T-helper 2 cell treated with Interferon-gamma antibody and Interleukin-4, amounts not matched to agents 5 μg/mL and 100 μg/mL, for 36 hours (primary cell): ENCODE measurements around the gene LOXL4.
A peak's percentile ranks its signal among the peaks of the same experiment; 100 is the strongest.

Experiments
- DNase-seq: peaks from one replicate; pipeline ENCODE4 v3.0.0; 2021; ENCODE audit warnings: low spot score
- H3K27ac Mint-ChIP-seq: one replicate; pipeline ENCODE4 v1.8.0; 2021; ENCODE audit warnings: mild to moderate bottlenecking, mixed read lengths
- H3K27me3 Mint-ChIP-seq: one replicate; pipeline ENCODE4 v1.8.0; 2021; ENCODE audit warnings: low read depth, mixed read lengths
- H3K36me3 Mint-ChIP-seq: one replicate; pipeline ENCODE4 v1.8.0; 2021; ENCODE audit warnings: low read depth, mixed read lengths
- H3K4me1 Mint-ChIP-seq: one replicate; pipeline ENCODE4 v1.8.0; 2021; ENCODE audit warnings: low read depth, mixed read lengths
- H3K4me3 Mint-ChIP-seq: one replicate; pipeline ENCODE4 v1.8.0; 2022; ENCODE audit warnings: mild to moderate bottlenecking, moderate library complexity, mixed read lengths
- H3K9me3 Mint-ChIP-seq: one replicate; pipeline ENCODE4 v1.8.0; 2021; ENCODE audit warnings: mixed read lengths

The LOXL4 gene

DNA sequence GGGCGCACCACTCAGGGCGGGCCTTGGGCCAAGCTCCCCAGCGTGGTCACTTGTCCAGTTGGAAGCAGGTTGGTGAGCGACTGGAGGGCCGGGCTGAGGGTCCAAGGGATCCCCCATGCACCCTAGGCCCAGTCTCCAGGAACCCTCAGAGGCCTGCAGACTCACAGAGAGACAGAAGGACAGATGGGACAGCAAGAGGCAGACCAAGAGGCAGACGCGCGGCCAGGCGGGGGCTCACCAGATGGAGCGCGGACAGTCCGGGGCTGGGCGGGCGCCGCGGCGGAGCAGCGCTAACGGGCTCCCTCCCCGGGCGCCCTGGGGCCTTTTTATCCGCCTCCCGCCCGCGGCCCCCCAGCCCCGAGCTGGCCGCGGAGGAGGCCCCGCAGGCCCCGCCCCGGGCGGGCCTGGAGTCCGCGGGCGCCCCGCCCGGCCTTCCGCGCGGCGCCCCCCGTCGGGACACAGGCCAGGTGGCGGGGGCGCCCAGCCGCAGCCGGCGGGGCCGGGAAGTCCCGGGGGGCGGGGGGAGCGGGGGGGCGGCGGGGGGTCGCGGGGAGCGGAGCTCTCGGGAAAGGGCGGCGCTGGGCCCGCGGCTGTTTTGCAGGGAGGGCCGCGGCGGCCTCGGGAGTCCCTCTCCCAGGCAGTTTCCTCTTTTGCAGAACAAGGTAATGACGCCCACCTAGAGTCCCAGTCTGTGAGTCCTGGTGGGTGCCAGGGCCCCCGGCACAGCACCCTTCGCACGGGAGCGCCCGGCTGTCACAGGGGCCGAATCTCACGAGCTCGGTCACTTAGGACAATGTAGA, at the start of gene LOXL4:
TSS of gene LOXL4 (minus strand) at position 301 of the 800 bp plus-strand sequence. CDS start 5,175 bp downstream, outside the sequence.
- H3K4me3 Mint-ChIP-seq, result peak within 1 kb of the TSS; percentile 72
- H3K4me1 Mint-ChIP-seq, result peaks cover 3% of the 10 kb centered on the region
- no peak for DNase-seq
- peaks cover 52% of the 10 kb centered on the region for H3K27me3 Mint-ChIP-seq
- no peaks in the 10 kb centered on the region for H3K36me3 Mint-ChIP-seq
- H3K9me3 Mint-ChIP-seq, result no peaks in the 10 kb centered on the region
- H3K27ac Mint-ChIP-seq, result no peak within 1 kb of the TSS

DNA sequence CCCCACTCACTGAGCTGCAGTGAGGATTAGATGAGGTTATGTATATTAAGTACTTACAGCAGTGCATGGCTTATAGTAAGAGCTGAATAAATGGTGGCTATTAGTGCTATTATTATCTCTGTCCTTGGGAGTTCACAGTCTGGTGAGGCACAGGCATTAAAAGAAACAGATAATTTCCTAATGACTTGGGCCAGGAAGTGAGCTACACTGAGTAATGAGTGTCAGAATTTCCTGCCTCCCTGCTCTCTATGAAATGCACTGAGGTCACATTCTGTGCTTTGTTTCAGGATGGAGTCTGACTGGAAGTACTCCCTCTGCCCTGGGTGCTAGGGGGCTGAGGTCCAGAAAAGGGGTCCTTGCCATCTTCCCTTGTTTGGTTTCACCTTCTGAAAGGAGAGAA, 48.7 kb upstream of the LOXL4 start:
- Mint-ChIP-seq H3K4me3 (no peak overlapping the region), H3K4me1 (no peaks in the 10 kb centered on the region), H3K36me3 (no peaks in the 10 kb centered on the region), H3K27me3 (no peaks in the 10 kb centered on the region), H3K9me3 (no peaks in the 10 kb centered on the region), H3K27ac (no peak overlapping the region)
- DNase-seq, result no peak

DNA sequence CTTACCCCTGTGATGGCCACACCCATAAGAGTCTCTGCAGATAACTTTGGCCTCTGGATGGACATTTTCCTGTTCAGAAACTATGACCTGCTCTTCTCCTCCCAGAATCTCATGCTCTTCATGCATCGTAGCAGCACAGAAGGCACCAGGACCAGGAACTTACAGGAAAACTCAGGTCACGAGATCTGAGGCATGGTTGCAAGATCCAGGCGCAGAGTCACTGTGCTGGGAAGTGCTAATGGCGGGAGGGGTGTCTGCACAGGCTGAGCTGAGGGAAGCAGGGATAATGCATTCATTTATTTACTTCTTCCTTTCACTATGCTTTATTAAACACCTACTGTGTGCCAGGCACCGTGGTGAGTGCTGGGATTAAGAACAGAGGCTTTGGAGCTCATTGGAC, 48.2 kb upstream of the LOXL4 start:
- no peaks in the 10 kb centered on the region for H3K36me3 Mint-ChIP-seq
- no peaks in the 10 kb centered on the region for H3K9me3 Mint-ChIP-seq
- no peaks in the 10 kb centered on the region for H3K27me3 Mint-ChIP-seq
- H3K4me3 Mint-ChIP-seq, result no peak overlapping the region
- no peak for DNase-seq
- no peak overlapping the region for H3K27ac Mint-ChIP-seq
- H3K4me1 Mint-ChIP-seq, result no peaks in the 10 kb centered on the region

DNA sequence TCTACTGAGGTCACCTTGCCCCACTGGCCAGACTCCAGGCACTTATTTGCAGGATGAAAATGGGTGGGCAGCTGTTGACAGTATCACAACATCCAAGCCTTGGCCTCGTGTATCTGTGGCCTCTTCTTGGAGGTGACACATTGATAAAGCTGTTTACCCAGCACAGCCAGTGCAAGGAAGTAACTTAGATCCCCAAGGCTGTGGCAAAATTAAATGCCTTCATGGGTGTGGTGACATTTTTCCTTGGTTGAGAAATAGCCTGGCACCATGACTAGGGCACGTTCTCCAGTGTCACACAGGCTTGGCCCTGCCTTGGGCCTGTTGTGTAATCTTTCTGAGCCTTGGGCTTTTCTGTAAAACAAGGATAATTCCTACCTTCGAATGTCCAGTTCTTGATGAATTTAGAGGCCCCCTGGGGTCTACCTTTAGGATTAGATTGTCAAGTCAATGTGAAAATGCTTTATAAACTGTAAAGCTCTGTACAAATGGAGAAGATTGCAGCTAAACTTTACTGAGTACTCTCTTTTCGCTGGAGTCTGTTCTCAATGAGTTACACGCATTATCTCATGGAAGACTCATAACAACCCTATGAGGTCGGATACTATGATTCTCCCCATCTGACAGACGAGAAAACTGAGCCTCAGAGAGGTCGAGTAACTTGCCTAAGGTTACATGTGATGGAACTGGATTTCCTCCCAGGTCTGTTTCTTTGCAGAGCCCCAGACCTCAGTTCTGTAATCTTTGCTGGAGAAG, 46.7 kb upstream of the LOXL4 start:
- no peak for DNase-seq
- no peaks in the 10 kb centered on the region for H3K4me1 Mint-ChIP-seq
- no peaks in the 10 kb centered on the region for H3K27me3 Mint-ChIP-seq
- no peak overlapping the region for H3K4me3 Mint-ChIP-seq
- no peaks in the 10 kb centered on the region for H3K9me3 Mint-ChIP-seq
- no peak overlapping the region for H3K27ac Mint-ChIP-seq
- H3K36me3 Mint-ChIP-seq, result no peaks in the 10 kb centered on the region

DNA sequence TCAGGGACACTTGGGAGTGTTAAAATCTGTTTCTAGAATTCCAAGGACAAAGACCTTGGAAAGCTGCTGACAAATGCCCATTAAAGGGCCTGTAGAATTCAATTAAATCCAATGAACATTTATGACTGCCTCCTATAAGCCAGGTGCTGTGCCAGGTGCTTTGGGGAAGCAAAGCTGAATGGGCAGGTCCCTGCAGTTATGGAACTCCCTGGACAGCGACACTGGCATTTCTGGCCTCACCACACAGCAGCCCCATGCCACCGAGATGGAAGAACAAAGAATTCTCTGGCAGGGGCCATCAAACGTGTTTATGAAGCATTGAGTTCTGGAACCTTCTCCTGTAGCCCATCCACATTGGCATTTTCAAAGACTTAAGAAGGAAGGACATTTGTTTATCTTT, 45.6 kb upstream of the LOXL4 start:
- Mint-ChIP-seq H3K9me3 (no peaks in the 10 kb centered on the region), H3K4me3 (no peak overlapping the region), H3K27ac (no peak overlapping the region), H3K4me1 (no peaks in the 10 kb centered on the region), H3K36me3 (no peaks in the 10 kb centered on the region), H3K27me3 (peaks cover 10% of the 10 kb centered on the region)
- no peak for DNase-seq

DNA sequence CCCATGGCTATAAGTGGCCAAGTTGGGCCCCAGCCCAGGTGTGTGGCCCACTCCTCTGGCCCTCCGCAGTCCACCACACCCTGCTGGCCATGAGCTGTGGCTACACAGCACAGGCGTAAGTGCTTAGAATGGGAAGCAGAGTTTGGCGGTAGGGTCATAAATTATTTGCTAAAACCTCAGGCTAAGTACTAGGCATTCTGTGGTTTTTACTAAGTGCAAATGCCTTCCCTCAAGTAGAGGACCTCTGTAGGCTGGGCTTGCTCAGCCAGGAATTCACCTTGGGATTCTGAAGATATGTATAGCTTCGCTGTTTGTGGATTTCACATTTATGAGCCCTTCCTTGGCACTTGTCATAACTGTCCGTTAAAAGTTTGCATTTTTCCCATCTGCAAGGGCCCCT, 44.8 kb upstream of the LOXL4 start:
- H3K4me1 Mint-ChIP-seq, result no peaks in the 10 kb centered on the region
- no peak overlapping the region for H3K4me3 Mint-ChIP-seq
- H3K27me3 Mint-ChIP-seq, result peaks cover 13% of the 10 kb centered on the region
- no peaks in the 10 kb centered on the region for H3K36me3 Mint-ChIP-seq
- no peaks in the 10 kb centered on the region for H3K9me3 Mint-ChIP-seq
- DNase-seq, result no peak
- H3K27ac Mint-ChIP-seq, result no peak overlapping the region

DNA sequence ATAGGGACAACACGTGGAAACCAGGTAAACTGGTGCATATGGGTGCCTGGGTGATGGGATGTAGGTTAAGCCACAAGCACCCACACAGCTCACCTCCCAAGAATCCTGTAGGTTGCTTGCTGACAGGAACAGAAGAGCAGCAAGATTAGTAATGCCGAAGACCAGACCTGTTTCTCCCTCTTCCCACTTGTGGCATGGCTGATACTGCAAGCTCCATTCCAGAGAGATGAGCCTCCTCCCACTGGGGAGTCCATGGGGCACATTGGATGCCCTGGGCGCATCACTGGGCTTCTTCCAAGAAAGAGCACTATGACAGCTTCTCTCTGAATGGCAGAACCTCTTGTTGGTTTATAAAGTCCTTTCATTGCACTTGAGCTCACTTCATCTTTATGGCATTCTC, 44.4 kb upstream of the LOXL4 start:
- H3K27me3 Mint-ChIP-seq, result peaks cover 13% of the 10 kb centered on the region
- H3K27ac Mint-ChIP-seq, result no peak overlapping the region
- no peak for DNase-seq
- no peaks in the 10 kb centered on the region for H3K36me3 Mint-ChIP-seq
- H3K4me3 Mint-ChIP-seq, result no peak overlapping the region
- H3K9me3 Mint-ChIP-seq, result no peaks in the 10 kb centered on the region
- H3K4me1 Mint-ChIP-seq, result no peaks in the 10 kb centered on the region

DNA sequence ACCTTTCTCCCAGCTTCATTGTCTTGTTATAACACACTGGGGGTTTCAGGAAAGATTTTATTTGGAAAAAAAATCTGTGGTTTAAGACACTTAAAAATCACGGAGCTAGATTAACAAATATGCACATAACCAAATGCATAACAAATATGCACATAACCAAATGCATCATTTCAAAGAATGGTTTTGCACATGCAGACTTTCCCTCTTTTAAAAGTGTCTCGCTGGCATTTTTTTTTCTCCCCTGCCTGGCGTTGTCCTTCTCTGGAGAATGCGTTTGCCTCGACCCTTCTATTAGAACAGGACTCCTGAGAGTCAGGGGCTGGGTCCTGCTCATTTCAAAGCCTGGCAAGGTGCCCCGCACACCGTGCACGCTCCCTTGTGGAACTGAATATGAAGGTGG, 42.7 kb upstream of the LOXL4 start:
- Mint-ChIP-seq H3K4me3 (no peak overlapping the region), H3K4me1 (no peaks in the 10 kb centered on the region), H3K36me3 (no peaks in the 10 kb centered on the region), H3K9me3 (no peaks in the 10 kb centered on the region), H3K27ac (no peak overlapping the region), H3K27me3 (peaks cover 16% of the 10 kb centered on the region)
- no peak for DNase-seq

DNA sequence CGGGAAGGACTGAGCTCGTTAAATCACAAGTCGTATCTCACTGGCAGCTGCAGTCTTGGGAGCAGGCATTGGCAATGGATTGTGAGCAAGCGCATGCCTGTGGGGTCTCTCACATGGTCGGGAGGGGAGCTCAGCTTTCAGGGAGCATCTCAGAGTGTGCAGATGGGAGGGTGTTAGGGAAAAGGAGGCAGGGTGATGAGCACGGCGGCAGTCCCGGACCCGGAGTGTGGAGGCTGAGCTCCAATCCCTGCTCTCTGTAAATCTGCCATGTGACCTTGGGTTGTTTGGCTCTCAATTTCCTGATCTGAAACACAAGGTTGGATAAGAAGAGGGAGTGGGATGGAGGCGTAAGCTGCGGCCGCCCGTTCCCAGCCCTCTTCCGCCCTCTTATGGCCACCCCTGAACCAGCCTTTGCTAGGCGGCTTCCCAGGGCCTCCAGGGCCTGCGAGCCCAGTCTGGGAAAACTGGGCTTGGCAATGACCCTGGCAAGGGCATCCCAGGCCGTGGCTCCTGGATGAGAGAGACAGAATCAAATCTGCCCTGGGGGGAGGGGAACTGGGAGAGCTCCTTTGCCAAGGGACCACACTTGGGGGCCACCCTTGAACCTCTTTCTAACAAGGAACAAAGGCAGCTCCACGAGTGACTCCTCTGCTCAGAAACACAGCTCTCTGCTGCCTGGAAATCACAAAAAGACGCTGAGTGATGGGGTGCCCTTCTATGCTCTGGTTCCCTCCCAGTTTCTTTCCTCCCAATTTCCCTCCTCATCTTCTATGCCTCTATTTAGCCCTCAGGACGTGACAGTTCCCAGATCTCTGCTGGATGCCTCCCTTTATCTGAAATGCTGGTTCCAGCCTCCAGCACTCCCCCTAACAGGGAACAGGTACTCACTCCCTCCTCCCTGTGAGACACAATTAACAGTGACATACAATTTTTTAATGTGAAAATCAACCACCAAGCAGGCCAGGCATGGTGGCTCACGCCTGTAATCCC, 41.7 kb upstream of the LOXL4 start:
- Mint-ChIP-seq H3K27ac (no peak overlapping the region), H3K27me3 (peaks cover 16% of the 10 kb centered on the region)

DNA sequence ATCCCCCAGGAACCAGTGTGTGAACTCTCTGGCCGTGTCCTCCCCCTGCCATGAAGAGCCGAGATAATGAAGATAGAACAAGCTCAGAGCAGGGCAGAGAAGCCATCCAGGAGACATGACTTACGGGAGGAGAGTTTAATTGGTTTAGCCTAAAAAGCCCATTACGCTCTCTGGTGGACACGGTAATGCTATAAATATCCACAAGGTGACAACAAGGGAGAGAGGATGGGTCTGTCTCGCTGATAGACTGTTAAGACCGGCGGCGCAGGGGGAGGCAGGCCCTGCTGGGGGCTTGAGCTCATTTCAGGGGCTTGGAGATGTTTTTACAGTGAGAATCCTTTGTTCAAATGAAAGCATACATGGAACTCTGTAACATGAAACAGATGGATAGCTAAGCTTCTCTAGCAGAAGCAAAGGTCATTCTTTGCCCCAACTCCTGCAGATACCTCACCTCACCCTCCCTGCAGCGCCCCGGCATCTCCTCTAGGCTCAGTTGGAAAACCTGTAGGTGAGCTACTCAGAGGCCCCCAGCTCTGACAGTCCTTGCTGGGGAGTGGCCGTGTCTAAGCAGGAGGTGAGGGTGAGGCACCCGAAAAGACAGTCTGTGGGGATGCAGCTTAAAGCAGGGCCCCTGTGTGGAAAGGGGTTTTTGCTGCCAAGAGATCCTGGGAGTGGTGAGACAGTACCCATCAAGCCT, 40.8 kb upstream of the LOXL4 start:
- Mint-ChIP-seq H3K27ac (no peak overlapping the region), H3K9me3 (no peaks in the 10 kb centered on the region), H3K4me1 (no peaks in the 10 kb centered on the region), H3K4me3 (no peak overlapping the region), H3K27me3 (peaks cover 16% of the 10 kb centered on the region), H3K36me3 (no peaks in the 10 kb centered on the region)
- no peak for DNase-seq

More for the DNA sequence above, 41.7 kb upstream of the LOXL4 start:
- no peak overlapping the region for H3K4me3 Mint-ChIP-seq
- H3K9me3 Mint-ChIP-seq, result no peaks in the 10 kb centered on the region
- H3K4me1 Mint-ChIP-seq, result no peaks in the 10 kb centered on the region
- no peaks in the 10 kb centered on the region for H3K36me3 Mint-ChIP-seq
- DNase-seq, result peak; percentile 6

DNA sequence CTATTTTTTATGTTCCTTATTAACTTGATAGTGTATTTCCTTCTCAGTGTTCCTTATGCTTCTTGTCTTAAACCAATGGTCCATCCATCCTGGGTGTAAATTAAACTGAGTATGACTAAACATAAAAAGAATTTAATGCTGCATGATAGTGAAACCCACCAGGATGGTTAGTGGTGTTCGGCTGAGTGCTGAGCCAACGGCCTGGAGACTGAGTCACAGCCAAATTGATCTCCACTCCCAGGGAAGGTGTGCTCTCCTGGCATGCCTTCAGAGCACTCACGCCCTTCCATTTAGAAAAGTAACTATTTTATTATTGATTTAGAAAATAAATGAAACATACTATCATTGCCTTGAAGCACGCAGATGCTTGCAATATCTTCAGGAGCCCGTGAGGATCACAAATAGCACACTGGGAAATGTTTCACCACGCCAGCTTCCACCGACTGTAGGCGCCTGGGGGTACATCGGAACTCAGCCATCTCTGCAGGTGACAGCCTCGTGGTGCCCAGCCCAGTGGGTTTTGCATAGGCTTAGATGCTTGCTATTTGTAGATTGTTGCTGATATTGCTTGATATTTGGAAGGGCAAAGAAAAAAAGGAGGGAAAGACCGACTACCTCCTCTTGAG, 40.0 kb upstream of the LOXL4 start:
- no peaks in the 10 kb centered on the region for H3K36me3 Mint-ChIP-seq
- H3K4me3 Mint-ChIP-seq, result no peak overlapping the region
- H3K4me1 Mint-ChIP-seq, result no peaks in the 10 kb centered on the region
- H3K27ac Mint-ChIP-seq, result no peak overlapping the region
- H3K27me3 Mint-ChIP-seq, result peaks cover 16% of the 10 kb centered on the region
- no peaks in the 10 kb centered on the region for H3K9me3 Mint-ChIP-seq
- DNase-seq, result no peak

DNA sequence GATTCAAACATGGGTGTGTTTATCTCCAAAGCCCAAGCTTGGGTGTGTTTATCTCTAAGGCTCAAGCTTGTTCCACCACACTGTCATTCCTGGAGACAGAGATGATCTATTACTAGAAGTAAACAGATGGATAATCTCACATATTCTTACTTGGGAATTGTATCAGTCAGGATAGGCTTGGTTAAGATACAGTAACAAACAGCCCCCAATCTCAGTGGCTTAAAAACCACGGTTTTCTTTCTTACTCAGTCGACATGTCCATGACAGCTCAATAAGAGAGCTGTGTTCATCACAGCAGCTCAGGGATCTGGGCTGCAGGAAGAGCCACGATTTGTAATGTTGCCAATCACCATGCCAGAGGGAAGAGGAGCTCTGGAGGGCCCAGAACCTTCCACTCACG, 38.5 kb upstream of the LOXL4 start:
- H3K4me3 Mint-ChIP-seq, result no peak overlapping the region
- no peaks in the 10 kb centered on the region for H3K36me3 Mint-ChIP-seq
- no peaks in the 10 kb centered on the region for H3K9me3 Mint-ChIP-seq
- H3K27me3 Mint-ChIP-seq, result peaks cover 16% of the 10 kb centered on the region
- no peaks in the 10 kb centered on the region for H3K4me1 Mint-ChIP-seq
- no peak overlapping the region for H3K27ac Mint-ChIP-seq
- DNase-seq, result no peak

DNA sequence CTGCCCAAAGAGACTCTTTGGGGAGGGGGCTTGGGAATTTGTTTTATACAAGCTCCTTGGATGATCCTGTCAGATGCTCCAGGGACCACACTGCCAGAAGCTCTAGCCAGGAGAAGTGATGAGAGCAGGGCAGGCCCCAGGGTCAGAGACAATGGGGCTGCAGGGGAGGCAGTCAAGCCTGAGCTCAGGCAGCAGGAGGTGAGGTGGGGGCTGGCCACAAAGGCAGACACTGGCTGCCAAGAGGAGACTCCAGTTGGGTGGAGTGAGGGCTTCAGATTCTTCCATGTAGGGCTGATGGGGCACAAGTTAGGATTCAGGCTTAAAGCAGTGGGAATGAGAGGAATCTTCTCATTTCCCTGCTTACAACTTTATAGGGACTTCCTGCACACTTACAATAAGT, 35.6 kb upstream of the LOXL4 start:
- no peak overlapping the region for H3K4me3 Mint-ChIP-seq
- H3K4me1 Mint-ChIP-seq, result no peaks in the 10 kb centered on the region
- no peak overlapping the region for H3K27ac Mint-ChIP-seq
- H3K36me3 Mint-ChIP-seq, result no peaks in the 10 kb centered on the region
- no peaks in the 10 kb centered on the region for H3K9me3 Mint-ChIP-seq
- DNase-seq, result no peak
- peaks cover 8% of the 10 kb centered on the region for H3K27me3 Mint-ChIP-seq
